ENCODE results near the gene CACNA2D2. TPM values are rescaled to one million over a fixed set of nuclear protein-coding genes. Genes with fewer than 3 reads are reported as not detected.

Gene CACNA2D2
- total and polyA plus RNA-seq, 2 of the 8 experiments (the other 6 are each of a cell fraction or from before 2014, with no cell fraction given): 14.1 to 25.0 TPM

DNA sequence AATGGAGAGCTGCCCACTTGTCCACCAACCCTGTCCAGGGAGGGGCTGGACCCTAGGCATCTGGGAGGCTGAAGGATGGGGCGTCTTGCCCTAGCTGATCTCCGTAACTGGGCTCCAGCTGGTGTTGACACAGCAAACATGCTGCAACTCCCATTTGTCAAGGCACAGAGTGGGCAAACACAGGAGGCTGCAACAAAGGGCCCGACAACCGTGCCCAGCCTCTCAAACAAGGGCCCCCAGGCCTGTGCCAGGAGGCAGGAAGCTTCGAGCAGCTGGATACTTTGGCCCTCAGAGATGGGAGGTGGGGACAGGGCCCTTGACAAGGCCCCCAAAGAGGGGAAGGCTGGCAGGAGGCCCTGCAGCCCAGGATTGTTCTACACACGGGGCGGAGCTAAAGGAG is 79.9 kb downstream of the CACNA2D2 start:
- H3K14ac ChIP-seq (ENCODE audit: insufficient read length): no peak overlapping the region
- TF ChIP-seq SP2 (IDR thresholded peaks at IDR 0.05; ENCODE audit: low read length) (no peak), TBP (IDR thresholded peaks at IDR 0.05; ENCODE audit: low read depth, low read length) (no peak), GTF2F1 (IDR thresholded peaks at IDR 0.05; ENCODE audit: borderline replicate concordance, low read depth, low read length) (no peak)
- no peak overlapping the region for H2BK120ac ChIP-seq (replicated peaks; ENCODE audit: low read depth, low read length)
- no peak overlapping the region for H3K4me3 ChIP-seq (ENCODE audit: extremely low read depth in 1 of 4, insufficient read depth in 2 of 4, low read depth in 3 of 4, low read length in 4 of 4)
- no peaks in the 10 kb centered on the region for H3K36me3 ChIP-seq (ENCODE audit: control insufficient read depth in 2 of 4, insufficient read depth in 4 of 4, low read length in 3 of 4)
- no peak overlapping the region for H2BK20ac ChIP-seq (ENCODE audit: low read length)
- no peak overlapping the region for H3K23ac ChIP-seq (ENCODE audit: insufficient read length)
- ChIA-PET POLR2A (ENCODE audit: partially characterized antibody) (no interaction called here), CTCF (ENCODE audit: partially characterized antibody) (interaction anchor here (1.1 to 23.2 kb wide), 5 partner anchors 12 to 122 kb away, joined by 3 to 473 read pairs (median 5); no protein-coding TSS in a partner anchor)
- no peaks in the 10 kb centered on the region for H3K23me2 ChIP-seq (ENCODE audit: low read depth, low read length)
- H3K4me2 ChIP-seq (ENCODE audit: insufficient read depth in 1 of 2, low read depth in 2 of 2, low read length in 2 of 2): no peak overlapping the region
- H3K79me2 ChIP-seq (ENCODE audit: control insufficient read depth in 1 of 2, insufficient read depth in 2 of 2, low read length in 2 of 2): no peaks in the 10 kb centered on the region
- FAIRE-seq: no peak
- WGBS, 2 experiments (ENCODE audit: extremely low coverage in 1 of 2, insufficient coverage in 1 of 2, insufficient read length in 1 of 2, insufficient replicate concordance in 2 of 2, low coverage in 1 of 2, low lambda C conversion rate in 2 of 2, missing lambda C conversion rate in 1 of 2): 86% methylated on average over 7 of the region's 7 CpGs; no CpG with 5 or more reads in 1 of the 2 experiments
- H2AK5ac ChIP-seq (ENCODE audit: low read depth, low read length): no peak overlapping the region
- peaks cover 2 to 9% of the 10 kb centered on the region in 2 experiments for H4K20me1 ChIP-seq (replicated peaks in 1 of 2; ENCODE audit: control insufficient read depth in 1 of 2, insufficient read depth in 2 of 2, low read length in 2 of 2)
- no peak overlapping the region for H2BK15ac ChIP-seq (ENCODE audit: low read length)
- no peak overlapping the region for H2BK5ac ChIP-seq (ENCODE audit: low read depth, low read length)
- no peak overlapping the region for H2BK12ac ChIP-seq (ENCODE audit: low read depth, low read length)
- no peak overlapping the region for H4K91ac ChIP-seq (replicated peaks; ENCODE audit: insufficient read length, low read length)
- H3K27me3 ChIP-seq (replicated peaks in 1 of 4; ENCODE audit: control insufficient read depth in 3 of 4, extremely low read depth in 1 of 4, insufficient read depth in 3 of 4, low read length in 3 of 4): no peaks in the 10 kb centered on the region; a peak in 1 of 7 replicates
- no peak overlapping the region for H4K8ac ChIP-seq (ENCODE audit: extremely low read depth, insufficient read depth, low read length)
- no peak overlapping the region for H3K56ac ChIP-seq (replicated peaks; ENCODE audit: insufficient read length, low read depth, low read length)
- no peak overlapping the region for H3K27ac ChIP-seq (ENCODE audit: low read depth, low read length)
- no peak overlapping the region for H4K5ac ChIP-seq (ENCODE audit: insufficient read length, low read depth, low read length)
- no peak overlapping the region for H3K4ac ChIP-seq (replicated peaks; ENCODE audit: insufficient read length, low read depth, low read length)
- no peak overlapping the region for H2AFZ ChIP-seq (ENCODE audit: low read length)
- 0 out of 7 replicates have a peak, but pooled peaks cover 0 to 2% (median 0%) of the 10 kb centered on the region in 4 experiments for H3K4me1 ChIP-seq (replicated peaks in 1 of 4; ENCODE audit: control insufficient read depth in 3 of 4, insufficient read depth in 4 of 4, low read length in 3 of 4)
- H3K9me3 ChIP-seq (ENCODE audit: insufficient read depth in 2 of 2, low read depth in 1 of 2, low read length in 1 of 2): no peaks in the 10 kb centered on the region
- no peak overlapping the region for H3K18ac ChIP-seq (ENCODE audit: extremely low read depth, low read length)
- H3K9ac ChIP-seq (replicated peaks in 1 of 4; ENCODE audit: extremely low read depth in 1 of 4, low read depth in 3 of 4, low read length in 3 of 4): no peak overlapping the region
- DNase-seq (ENCODE audit: low read depth in 1 of 2, low spot score in 2 of 2): no peak
- no peaks in the 10 kb centered on the region for H3K79me1 ChIP-seq (ENCODE audit: low read depth, low read length)

Data from H1 (cell line).